Iris pigment epithelial cell (primary cell): ENCODE measurements around the gene HSPG2.
"Not testable (repeated sequence)": the region's sequence is repeated elsewhere in the genome, so short reads cannot be mapped to it uniquely, and the experiment has no call there.

ENCODE experiments used
- DNase-seq: peaks from one replicate; pipeline ENCODE4 v3.0.0-alpha.2; 2011; ENCODE audit warnings: low read depth

The HSPG2 gene

DNA sequence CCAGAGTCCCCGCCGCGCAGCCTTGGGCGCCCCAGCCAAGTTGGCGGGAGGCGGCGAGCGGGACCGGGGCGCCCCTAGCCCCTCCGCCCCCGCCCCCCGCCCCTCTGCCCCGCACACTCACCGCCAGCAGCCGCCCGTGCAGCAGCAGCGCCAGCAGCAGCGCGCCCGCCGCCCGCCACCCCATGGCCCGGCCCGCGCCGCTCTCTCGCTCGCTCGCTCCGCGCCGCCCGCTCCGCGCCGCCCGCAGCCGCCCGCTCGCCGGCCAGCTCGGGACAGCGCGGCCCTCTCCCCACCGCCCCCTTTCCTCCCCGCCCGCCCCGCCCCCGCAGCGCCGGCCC, at the start of gene HSPG2:
Gene HSPG2 (minus strand): TSS at position 277 of the 338 bp plus-strand sequence. CDS start 93 bp downstream, at position 184.
- no peak for DNase-seq

DNA sequence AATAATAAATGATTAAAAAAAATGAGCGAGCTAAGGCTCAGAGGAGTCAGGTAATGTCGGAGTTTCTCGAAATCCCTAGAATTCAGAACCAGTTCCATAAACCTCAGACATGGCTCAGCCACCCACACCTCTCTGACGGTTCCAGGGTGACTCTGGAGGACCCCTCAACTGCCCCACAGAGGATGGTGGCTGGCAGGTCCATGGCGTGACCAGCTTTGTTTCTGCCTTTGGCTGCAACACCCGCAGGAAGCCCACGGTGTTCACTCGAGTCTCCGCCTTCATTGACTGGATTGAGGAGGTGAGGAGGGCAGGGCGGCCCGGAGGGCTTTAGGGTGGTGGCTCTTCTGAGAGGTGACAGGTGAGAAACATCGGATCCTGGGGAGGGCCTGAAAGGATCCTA, 49.3 kb upstream of the HSPG2 start:
- not testable (repeated sequence) for DNase-seq

DNA sequence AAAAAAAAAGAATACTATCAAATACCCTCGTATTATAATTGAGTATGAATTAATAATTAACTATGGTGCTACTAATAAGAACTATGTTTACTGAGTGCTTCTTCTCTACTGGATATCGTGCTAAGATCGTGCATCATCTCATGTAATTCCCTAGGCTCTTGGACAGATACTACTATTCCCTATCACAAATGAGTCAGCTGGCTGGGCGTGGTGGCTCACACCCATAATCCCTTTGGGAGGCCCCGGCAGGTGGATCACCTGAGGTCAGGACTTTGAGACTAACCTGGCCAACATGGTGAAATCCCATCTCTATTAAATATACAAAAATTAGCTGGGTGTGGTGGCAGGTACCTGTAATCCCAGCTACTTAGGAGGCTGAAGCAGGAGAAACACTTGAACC, 48.8 kb upstream of the HSPG2 start:
- not testable (repeated sequence) for DNase-seq

DNA sequence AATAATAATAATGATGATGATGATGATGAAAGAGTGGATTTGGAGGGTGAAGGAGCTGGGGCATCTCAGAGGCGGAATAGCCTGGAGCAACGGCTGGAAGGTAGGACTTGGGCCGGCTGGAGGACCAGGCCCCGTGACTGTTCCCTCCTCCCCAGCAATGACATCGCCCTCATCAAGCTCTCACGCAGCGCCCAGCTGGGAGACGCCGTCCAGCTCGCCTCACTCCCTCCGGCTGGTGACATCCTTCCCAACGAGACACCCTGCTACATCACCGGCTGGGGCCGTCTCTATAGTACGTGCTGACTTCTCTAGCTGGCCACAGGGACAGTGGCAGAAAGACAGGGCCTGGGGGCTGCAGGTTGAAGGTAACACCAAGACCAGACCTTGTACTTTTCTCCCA, 46.4 kb upstream of the HSPG2 start:
- DNase-seq = not testable (repeated sequence)

DNA sequence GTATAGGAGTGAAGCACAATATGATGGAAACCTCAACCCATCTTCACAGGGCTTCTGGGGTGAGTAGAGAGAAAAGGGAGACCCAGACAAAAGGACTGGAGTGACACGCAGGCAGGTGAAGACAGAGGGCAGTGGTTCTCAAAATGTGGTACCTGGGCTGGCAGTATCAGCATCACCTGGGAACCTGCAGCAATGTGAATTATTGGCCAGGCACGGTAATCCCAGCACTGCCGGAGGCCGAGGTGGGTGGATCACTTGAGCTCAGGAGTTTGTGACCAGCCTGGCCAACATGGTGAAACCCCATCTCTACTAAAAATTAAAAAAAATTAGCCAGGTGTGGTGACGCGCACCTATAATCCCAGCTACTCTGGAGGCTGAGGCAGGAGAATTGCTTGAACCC, 45.0 kb upstream of the HSPG2 start:
- DNase-seq = not testable (repeated sequence)

DNA sequence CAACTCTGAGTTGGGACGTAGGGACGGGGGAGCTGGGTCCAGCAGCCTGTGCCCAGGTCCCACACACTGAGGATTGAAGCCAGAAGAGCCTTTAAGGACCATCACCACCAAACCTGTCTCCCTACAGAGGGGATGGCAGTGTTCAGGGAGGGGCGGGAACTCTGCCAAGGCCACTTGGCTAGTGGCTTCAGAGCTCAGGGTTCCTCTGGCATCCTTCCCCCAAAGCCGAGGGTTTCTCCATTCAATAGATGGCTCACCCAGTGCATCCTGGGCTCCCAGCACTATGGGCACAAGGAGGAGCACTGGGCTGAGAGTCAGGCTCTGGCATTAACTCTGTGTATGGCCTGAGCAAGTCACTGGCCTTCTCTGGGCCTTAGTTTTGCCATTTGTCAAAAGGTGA, 44.1 kb upstream of the HSPG2 start:
- DNase-seq = not testable (repeated sequence)

DNA sequence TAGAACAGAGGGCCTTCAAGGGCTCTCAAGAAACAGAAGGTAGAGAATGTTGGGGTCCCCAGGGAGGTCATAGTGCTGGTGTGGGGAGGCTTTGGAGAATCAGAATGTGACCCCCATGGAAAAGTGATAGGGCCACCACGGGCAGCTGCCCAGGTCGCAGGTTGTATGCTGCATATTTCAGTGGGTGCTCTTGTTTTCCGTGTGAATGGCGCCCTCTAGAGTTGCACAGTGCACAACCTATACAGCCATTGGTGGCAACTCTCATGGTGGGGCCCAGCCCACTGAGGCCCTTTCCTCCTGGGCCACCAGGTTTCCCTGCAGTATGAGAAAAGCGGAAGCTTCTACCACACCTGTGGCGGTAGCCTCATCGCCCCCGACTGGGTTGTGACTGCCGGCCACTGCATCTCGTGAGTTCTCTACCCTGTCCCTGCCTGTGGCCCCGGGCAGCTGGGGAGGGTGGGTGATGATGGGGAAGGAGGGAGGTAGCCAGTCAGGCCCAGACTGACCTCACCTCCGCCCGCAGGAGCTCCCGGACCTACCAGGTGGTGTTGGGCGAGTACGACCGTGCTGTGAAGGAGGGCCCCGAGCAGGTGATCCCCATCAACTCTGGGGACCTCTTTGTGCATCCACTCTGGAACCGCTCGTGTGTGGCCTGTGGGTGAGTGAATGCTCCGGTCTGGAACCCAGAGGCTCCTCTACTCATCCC, 43.6 kb upstream of the HSPG2 start:
- not testable (repeated sequence) for DNase-seq

DNA sequence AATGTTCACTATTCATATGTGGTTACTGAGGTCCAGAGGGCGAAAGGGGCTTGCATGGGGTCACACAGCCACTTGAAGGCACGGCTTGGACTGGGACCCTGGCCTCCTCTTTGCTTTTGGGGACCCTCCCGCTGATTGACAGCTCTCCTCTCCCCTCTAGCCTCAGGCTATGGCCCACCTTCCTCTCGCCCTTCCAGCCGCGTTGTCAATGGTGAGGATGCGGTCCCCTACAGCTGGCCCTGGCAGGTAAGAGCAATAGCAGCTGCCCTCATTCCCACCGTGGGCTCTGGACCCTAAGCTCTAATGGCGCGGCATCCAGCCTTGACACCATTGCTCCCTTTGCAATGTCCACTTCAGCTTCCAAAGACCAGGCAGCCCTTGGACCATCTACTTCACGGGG, 41.1 kb upstream of the HSPG2 start:
- DNase-seq = not testable (repeated sequence)

DNA sequence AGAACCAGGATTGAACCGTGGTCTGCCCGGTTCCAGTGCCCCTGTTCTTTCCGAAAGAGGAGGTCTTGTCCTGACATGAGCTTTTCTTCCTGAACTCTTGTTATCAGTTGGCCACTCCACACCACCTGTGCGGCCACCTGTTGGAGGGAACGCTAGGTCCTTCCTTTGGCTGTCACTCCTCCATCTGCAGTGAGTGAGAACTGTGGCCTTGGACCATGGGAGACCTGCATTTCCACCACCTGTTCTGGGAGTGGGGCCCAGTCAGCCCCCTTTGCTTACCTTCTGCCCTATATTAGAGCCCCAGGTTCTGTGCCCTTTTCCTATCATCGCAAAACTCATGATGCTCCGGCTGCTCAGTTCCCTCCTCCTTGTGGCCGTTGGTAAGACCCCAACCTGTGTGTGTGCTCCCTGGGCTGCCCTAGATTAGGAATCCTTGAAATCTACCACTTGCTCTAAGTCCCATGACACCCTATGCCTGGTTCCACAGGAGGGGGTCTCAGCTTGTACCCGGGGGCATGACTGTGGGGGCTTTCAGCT, 39.7 kb upstream of the HSPG2 start, which contains the start of gene CELA3B:
Gene CELA3B (plus strand): TSS at position 320 of the 537 bp plus-strand sequence. CDS start 18 bp downstream, at position 338.
- not testable (repeated sequence) for DNase-seq

DNA sequence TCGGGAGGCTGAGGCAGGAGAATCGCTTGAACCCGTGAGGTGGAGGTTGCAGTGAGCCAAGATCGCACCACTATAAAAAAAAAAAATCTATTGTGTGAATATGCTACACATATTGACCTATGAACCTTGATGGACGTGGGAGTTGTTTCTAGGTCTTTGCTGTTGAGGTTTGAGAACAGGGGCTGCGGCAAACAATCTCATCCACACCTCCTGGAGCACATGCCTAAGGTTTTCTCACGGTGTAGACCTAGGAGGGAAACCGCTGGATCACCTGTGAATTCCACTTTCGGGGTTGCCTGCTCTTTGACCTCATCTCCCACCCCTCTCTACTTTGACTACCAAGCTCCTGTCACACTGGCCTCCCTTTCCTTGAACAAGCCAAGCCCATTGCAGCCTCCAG, 38.2 kb upstream of the HSPG2 start:
- DNase-seq = not testable (repeated sequence)

DNA sequence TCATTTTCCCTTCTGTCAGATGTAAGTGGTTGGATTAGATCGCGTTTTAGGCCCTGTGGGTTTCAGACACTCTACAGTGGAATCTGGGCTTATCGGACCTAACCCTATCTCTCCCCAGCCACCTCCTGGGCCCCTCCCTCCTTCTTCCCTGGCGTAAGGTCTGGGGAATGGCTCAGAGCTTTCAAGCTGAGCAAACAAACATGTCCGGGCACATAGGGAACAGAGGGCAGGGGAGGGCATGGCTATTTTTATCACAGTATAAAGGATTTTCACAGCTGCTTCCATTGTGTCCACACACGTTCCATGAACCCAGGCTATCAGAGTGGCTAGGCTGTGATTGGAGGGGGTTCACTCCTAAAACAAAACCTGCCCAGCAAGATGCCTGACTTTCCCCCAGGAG, 37.6 kb upstream of the HSPG2 start:
- peak; percentile 9 for DNase-seq

DNA sequence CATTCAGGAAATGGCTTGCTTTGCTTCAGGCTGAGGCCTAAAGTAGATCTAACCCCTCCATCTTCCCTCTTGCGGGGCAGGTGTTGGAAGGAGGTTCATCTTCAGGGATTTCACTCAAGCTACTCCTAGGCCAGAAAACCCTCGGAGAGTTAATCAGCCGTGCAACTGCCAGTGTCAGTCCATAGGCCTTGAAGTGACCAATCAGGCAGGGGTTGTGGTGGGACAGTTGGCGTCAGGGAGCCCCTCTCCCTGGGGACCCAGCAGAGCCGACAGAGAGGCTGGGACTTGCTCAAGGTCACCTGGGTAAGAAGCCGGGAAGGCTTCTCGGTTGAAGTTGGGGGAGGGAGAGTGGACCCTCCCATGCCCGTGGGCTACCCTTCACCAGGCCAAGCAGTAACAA, 36.8 kb upstream of the HSPG2 start:
- DNase-seq = not testable (repeated sequence)

DNA sequence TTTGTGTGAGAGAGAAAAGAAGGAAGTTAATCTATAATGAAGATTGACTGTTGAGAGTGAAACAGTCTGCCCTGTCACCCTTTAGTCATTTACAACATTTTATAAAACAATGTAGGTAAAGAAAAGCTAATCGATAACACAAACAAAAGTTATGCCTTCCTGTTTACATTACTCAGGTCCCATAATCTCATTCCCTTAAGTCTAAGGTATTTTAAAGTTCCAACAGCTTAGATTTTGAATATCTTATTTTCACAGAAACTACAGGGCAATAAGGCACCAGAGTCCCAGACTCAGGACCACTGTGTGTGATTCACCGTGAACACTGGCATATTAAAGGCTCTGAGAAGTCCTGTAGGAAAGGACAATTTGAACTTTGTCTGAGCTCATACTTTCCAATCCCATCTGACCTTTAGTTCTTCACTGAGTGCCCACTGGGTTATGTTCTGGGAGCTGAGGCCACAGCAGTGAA, 35.9 kb upstream of the HSPG2 start:
- not testable (repeated sequence) for DNase-seq

DNA sequence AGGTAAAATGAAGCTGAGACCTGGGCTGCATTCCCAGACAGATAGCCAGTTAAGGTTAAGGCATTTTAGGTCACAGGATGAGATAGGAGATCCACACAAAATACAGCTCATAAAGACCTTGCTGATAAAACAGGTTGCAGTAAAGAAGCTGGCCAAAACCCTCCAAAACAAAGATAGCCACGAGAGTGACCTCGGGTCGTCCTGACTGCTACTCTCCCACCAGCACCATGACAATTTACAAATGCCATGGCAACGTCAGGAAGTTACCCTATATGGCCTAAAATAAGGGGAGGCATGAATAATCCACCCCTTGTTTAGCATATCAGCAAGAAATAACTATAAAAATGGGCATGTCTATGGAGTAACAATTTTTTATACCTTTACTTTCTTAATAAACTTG, 33.4 kb upstream of the HSPG2 start:
- DNase-seq = not testable (repeated sequence)

DNA sequence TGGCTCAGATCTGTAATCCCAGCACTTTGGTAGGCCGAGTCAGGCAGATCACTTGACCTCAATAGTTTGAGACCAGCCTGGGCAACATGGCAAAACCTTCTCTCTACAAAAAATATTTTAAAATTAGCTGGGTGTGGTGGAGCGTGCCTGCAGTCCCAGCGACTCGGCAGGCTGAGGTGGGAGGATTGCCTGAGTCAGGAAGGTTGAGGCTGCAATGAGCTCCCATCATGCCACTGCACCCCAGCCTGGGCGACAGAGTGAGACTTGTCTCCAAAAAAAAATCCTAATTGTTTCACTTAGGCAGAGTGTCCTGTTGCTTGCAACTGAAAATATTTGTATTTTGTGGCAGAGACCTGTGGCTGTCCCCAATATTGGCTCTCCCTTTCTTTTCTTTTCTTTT, 32.0 kb upstream of the HSPG2 start:
- DNase-seq = not testable (repeated sequence)

DNA sequence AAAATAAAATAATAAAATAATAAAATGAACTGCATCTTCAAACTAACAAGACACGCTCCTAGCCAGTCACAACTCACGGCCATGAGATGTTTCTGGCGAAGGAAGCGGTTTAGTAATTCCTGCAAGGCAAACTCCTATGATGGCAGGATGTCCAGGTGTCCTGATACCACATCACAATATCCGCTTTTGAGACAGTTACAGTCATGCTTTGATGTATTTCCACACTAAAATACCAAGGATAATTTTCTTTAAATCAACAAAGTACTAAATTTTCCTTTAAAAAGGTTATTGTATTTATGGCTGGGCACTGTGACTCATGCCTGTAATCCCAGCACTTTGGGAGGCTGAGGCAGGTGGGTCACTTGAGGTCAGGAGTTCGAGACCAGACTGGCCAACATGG, 30.1 kb upstream of the HSPG2 start:
- DNase-seq = not testable (repeated sequence)

DNA sequence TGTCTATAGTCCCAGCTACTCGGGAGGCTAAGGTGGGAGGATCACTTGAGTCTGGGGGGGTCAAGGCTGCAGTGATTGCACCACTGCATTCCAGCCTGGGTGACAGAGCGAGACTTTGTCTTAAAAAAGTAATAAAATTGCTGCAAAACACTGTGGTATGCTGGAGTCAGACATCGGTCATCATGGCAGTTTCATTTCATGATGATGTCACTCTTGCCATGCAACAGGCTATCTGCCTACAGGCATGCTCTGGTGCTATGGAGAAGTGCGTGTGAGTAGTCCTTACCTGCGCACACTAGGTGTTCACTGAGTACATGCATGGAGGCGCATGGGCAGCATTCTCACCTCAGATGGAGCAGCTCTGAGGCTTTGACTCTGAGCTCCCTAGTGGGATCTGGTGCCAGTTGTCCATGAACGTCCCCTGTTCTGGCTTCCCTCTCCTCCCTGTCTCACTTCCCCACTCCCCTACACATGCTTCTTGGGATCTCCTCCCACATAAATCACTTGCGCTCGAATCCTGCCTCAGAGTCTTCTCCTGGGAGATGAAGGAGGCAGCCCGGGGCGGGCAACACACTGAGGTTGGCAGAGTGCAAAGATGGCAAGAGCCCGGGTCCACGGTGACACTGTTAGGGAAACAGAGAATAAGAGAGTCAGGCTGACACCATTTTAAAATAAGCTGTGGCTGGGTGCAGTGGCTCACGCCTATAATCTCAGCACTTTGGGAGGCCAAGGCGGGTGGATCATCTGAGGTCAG, 29.3 kb upstream of the HSPG2 start:
- DNase-seq = peak; percentile 65

DNA sequence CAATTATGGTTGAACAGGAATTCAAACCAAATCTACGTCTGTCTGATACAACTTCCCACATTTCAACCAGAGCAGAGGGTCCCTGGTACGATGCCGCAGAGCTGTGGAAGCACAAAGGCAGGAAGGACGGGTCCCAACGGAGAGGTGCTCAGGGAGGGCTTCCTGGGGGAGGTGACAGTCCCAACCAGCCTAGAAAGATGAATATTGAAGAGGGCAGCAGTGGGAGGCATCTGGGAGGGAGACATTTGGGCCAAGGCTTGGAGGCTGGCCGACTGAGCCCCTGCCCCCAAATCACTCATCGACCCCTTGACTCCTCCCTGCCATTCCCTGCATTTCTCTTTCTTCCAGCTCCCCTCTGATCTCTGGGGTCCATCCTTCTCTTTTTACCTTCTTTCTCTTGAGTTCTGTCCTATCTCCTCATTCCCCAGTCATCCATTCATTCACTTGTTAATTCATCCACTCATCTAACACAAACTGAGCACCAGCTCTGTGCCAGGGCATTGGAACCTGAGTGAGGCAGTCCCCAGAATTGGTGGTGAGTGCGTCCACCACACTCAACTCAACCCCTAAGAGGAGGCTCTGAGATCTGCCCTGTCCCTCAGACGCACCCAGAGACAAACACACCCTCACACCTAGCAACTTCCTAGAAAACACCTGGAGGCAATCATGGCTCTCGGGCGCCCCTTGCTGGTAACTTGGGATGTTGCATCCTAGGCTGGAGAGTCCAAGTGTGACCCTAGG, 26.5 kb upstream of the HSPG2 start:
- DNase-seq = peak; percentile 54

DNA sequence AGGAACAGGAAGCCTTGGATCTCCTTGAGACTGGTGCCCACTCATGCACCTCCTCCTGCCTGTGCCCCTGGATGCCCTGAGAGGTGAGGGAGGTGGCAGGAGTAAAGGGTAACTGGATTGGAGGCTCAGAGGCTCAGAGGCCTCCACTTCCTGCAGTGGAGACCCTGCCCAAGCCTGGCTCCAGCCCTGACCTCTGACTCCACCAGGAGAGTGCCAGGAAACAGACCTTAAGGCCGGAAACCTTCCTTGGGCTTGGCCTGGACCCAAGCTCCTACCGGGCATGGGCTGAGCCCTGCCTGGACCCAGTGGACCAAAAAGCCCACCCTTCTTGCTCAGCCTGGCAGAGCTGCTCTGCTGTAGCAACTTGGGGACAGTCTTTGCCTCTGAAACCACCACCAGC, 24.7 kb upstream of the HSPG2 start:
- no peak for DNase-seq

DNA sequence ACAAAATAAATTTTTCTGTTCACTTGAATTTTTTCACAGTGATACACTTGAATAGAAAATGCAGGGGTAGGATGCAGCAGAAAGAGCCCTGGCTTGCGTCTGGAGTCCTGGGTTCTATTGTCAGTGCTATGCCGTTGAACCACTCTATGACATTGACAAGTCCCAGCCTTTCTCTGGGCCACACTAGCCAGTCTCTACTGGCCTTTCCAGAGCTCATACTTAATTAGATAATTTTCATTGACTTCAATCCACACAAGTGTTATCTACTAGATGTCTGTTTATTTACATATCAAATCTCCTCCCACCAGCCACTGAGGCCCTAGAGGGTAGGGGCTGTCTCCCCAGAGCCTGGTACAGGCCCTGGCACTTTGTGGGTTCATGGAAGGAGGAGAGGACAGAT, 24.2 kb upstream of the HSPG2 start:
- DNase-seq = no peak

DNA sequence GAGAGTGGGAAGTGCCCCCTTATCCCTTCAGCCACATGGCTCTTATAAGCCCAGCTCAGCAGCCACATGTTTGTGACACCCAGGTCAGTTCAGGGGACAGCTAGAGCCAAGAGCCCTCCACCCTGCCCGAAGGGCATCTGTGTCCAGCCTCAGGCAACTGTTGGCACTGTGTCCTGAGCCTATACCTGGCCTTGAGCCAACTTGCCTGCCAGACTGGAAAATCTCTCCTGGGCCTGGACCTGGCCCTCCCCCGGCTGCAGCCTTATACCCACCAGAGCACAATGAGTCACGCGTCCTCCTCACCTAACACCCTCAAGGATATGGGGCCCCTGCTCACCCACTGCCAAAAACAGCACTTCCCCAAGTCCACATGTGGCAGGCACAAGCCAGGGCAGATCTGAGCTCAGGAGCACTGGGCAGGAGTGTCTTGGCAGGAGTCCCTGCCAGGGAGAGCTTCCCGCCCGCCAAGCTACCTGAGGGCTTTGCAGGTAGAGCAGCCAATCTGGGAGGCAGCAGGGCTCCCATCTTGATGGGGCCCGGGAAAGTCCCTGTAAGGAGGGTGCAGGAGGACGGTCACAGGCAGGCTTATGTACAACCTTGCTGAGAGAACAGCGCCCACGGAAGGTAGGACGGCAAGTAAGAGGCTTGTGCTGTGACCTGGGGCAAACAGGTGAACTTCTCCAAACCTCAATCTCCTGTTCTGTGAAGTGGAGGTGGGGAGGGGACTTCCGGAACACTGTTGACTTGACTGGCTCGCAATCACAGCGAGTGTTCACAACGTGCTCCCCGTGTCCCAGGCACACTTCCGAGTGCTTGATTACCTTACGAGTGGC, 19.8 kb upstream of the HSPG2 start:
- peak; percentile 25 for DNase-seq
